LoVo (cell line): Measurements from ENCODE around the gene UCHL5.

Source experiments
- DNase-seq: peaks from one replicate; pipeline ENCODE4 v3.0.0-alpha.2; 2016; ENCODE audit warnings: low spot score

Gene UCHL5

GRCh38 chr1:193059282-193060114 is at the start of gene UCHL5, which contains the start of gene RO60:
Gene UCHL5 (minus strand): TSS chr1:193059360. CDS start chr1:193059260, 100 bp downstream.
Gene RO60 (plus strand): TSS chr1:193059612. CDS start chr1:193069055, 9,443 bp downstream.
- DNase-seq = peak; percentile 96

- DNase-seq = no peak
Observed at GRCh38 chr1:193108471-193108870, 49.3 kb upstream of the UCHL5 start.

GRCh38 chr1:193105821-193106177 is 46.6 kb upstream of the UCHL5 start:
- no peak for DNase-seq

GRCh38 chr1:193104907-193105820 is 46.0 kb upstream of the UCHL5 start, which contains the start of gene GLRX2:
Gene GLRX2 (minus strand): TSS chr1:193105414. CDS start chr1:193105382, 32 bp downstream.
- DNase-seq = peak; percentile 85

- DNase-seq = peak; percentile 39
Observed at GRCh38 chr1:193104502-193104906, 45.3 kb upstream of the UCHL5 start.

GRCh38 chr1:193103759-193104501 is 44.8 kb upstream of the UCHL5 start:
- no peak for DNase-seq

GRCh38 chr1:193102662-193103061 is 43.5 kb upstream of the UCHL5 start:
- no peak for DNase-seq

- DNase-seq = no peak
Observed at GRCh38 chr1:193094112-193094511, 35.0 kb upstream of the UCHL5 start.

GRCh38 chr1:193090865-193091264 is 31.7 kb upstream of the UCHL5 start:
- DNase-seq = no peak

- no peak for DNase-seq
Observed at GRCh38 chr1:193087893-193088292, 28.7 kb upstream of the UCHL5 start.

GRCh38 chr1:193086342-193086741 is 27.2 kb upstream of the UCHL5 start:
- no peak for DNase-seq

GRCh38 chr1:193085263-193085662 is 26.1 kb upstream of the UCHL5 start:
- DNase-seq = no peak

- DNase-seq = no peak
Observed at GRCh38 chr1:193083365-193084088, 24.4 kb upstream of the UCHL5 start.

- no peak for DNase-seq
Observed at GRCh38 chr1:193079187-193079586, 20.0 kb upstream of the UCHL5 start.

GRCh38 chr1:193077991-193078390 is 18.8 kb upstream of the UCHL5 start:
- no peak for DNase-seq

GRCh38 chr1:193070942-193071341 is 11.8 kb upstream of the UCHL5 start:
- DNase-seq = no peak

GRCh38 chr1:193070386-193070753 is 11.2 kb upstream of the UCHL5 start:
- no peak for DNase-seq

GRCh38 chr1:193069748-193070385 is 10.7 kb upstream of the UCHL5 start:
- DNase-seq = no peak

- no peak for DNase-seq
Observed at GRCh38 chr1:193068013-193068412, 8.9 kb upstream of the UCHL5 start.

GRCh38 chr1:193066606-193067005 is 7.4 kb upstream of the UCHL5 start:
- no peak for DNase-seq

GRCh38 chr1:193065954-193066353 is 6.8 kb upstream of the UCHL5 start:
- no peak for DNase-seq
